Bronchial epithelial cell (primary cell): ENCODE results near the gene GLCE. TPM values are rescaled to one million over a fixed set of nuclear protein-coding genes. Genes with fewer than 3 reads are reported as not detected.

Experiments
- DNase-seq: peaks from one replicate; pipeline ENCODE4 v3.0.0-alpha.2; 2010; ENCODE audit warnings: low read depth
- FAIRE-seq: peaks from 2 replicates; lab custom pipeline; 2011; peaks lifted over from hg19 to GRCh38; lab: Jason Lieb, UNC
- H3K27me3 ChIP-seq: 2 replicates; pipeline ENCODE4 v1.5.1; 2011; ENCODE audit warnings: low read length; ENCODE audit not compliant: control insufficient read depth, insufficient read depth
- H3K36me3 ChIP-seq: 2 replicates; pipeline ENCODE4 v1.5.1; 2011; ENCODE audit warnings: low read length; ENCODE audit not compliant: control insufficient read depth, insufficient read depth
- H3K4me3 ChIP-seq: 2 replicates; pipeline ENCODE4 v1.5.1; 2011; ENCODE audit warnings: mild to moderate bottlenecking, low read depth, low read length, control low read depth
- CTCF ChIP-seq: IDR thresholded peaks from 2 replicates; pipeline ENCODE4 v1.5.1; 2011; ENCODE audit warnings: mild to moderate bottlenecking, moderate library complexity, low read length, control low read depth, inconsistent platforms; ENCODE audit not compliant: insufficient read depth, severe bottlenecking
- total RNA-seq: library from RNA; depleted of rRNA; stranded (reverse); fragments of >200 nt; gene quantifications from 2 replicates; pipeline ENCODE4 v1.2.1, GENCODE V29; 2014

The GLCE gene
- total RNA-seq, 1 donor from 2014 or later = 46.3 TPM

- Histone ChIP-seq H3K27me3 (no peaks in the 10 kb centered on the region), H3K36me3 (no peaks in the 10 kb centered on the region), H3K4me3 (no peak overlapping the region)
- DNase-seq (no peak), FAIRE-seq (no peak)
- TF ChIP-seq CTCF = no peak
Observed at GRCh38 chr15:69234676-69235075, 74.2 kb downstream of the GLCE start.

GRCh38 chr15:69236505-69236904 lies 76.1 kb downstream of the GLCE start:
- H3K4me3 ChIP-seq = no peak overlapping the region
- peak; percentile 86 for DNase-seq
- FAIRE-seq = no peak
- TF ChIP-seq CTCF = no peak
- H3K27me3 ChIP-seq = no peaks in the 10 kb centered on the region
- no peaks in the 10 kb centered on the region for H3K36me3 ChIP-seq

GRCh38 chr15:69237718-69238117 lies 77.3 kb downstream of the GLCE start:
- H3K36me3 ChIP-seq = no peaks in the 10 kb centered on the region
- no peak for DNase-seq
- TF ChIP-seq CTCF = no peak
- no peak overlapping the region for H3K4me3 ChIP-seq
- no peaks in the 10 kb centered on the region for H3K27me3 ChIP-seq
- no peak for FAIRE-seq

- Histone ChIP-seq H3K27me3 (no peaks in the 10 kb centered on the region), H3K36me3 (no peaks in the 10 kb centered on the region), H3K4me3 (no peak overlapping the region)
- FAIRE-seq (no peak), DNase-seq (no peak)
- TF ChIP-seq CTCF = no peak
Observed at GRCh38 chr15:69244798-69245197, 84.4 kb downstream of the GLCE start.

- Histone ChIP-seq H3K27me3 (no peaks in the 10 kb centered on the region), H3K4me3 (no peak overlapping the region), H3K36me3 (no peaks in the 10 kb centered on the region)
- DNase-seq (peak; percentile 90), FAIRE-seq (no peak)
- TF ChIP-seq CTCF = no peak
Observed at GRCh38 chr15:69253156-69253555, 92.7 kb downstream of the GLCE start.

- H3K4me3 ChIP-seq = no peak overlapping the region
- FAIRE-seq = no peak
- peak; percentile 40 for TF ChIP-seq CTCF
- H3K36me3 ChIP-seq = peaks cover 2% of the 10 kb centered on the region
- peak; percentile 55 for DNase-seq
- no peaks in the 10 kb centered on the region for H3K27me3 ChIP-seq
Observed at GRCh38 chr15:69265347-69265955, 105.0 kb downstream of the GLCE start.
